ENCODE measurements around the gene LIMS1.
"Not testable (repeated sequence)": the region's sequence is repeated elsewhere in the genome, so short reads cannot be mapped to it uniquely, and the experiment has no call there.

DNA sequence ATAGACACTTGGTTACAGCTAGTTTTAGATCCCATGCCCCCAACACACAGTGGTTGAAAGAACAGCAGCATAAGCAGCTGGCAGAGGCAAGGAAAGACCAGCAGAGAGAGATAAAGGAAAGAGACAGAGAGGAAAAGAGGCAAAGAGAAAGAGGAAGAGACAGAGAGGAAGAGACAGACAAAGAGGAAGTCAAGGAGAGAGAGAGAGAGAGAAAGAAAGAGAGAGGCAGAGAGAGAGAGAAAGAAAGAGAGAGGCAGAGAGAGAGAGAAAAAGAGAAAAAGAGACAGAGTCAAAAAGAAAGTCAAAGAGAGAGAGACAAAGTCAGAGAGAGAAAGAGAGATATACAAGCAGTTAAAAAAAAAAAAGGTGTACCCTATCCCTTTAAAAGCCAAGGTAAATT is 9.0 kb upstream of the LIMS1 start:
- TF ChIP-seq, protein P1, sequence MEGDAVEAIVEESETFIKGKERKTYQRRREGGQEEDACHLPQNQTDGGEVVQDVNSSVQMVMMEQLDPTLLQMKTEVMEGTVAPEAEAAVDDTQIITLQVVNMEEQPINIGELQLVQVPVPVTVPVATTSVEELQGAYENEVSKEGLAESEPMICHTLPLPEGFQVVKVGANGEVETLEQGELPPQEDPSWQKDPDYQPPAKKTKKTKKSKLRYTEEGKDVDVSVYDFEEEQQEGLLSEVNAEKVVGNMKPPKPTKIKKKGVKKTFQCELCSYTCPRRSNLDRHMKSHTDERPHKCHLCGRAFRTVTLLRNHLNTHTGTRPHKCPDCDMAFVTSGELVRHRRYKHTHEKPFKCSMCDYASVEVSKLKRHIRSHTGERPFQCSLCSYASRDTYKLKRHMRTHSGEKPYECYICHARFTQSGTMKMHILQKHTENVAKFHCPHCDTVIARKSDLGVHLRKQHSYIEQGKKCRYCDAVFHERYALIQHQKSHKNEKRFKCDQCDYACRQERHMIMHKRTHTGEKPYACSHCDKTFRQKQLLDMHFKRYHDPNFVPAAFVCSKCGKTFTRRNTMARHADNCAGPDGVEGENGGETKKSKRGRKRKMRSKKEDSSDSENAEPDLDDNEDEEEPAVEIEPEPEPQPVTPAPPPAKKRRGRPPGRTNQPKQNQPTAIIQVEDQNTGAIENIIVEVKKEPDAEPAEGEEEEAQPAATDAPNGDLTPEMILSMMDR (IDR thresholded peaks at IDR 0.05): not testable (repeated sequence)
- TF ChIP-seq EZH2 (IDR thresholded peaks at IDR 0.05; ENCODE audit: borderline replicate concordance, insufficient read depth, low read depth, low read length, poor library complexity, severe bottlenecking): not testable (repeated sequence)

All from B cell (primary cell).